ENCODE measurements around the gene ZNF892.
A peak's percentile ranks its signal among the peaks of the same experiment; 100 is the strongest.
"Not testable (repeated sequence)": the region's sequence is repeated elsewhere in the genome, so short reads cannot be mapped to it uniquely, and the experiment has no call there.

Gene ZNF892

DNA sequence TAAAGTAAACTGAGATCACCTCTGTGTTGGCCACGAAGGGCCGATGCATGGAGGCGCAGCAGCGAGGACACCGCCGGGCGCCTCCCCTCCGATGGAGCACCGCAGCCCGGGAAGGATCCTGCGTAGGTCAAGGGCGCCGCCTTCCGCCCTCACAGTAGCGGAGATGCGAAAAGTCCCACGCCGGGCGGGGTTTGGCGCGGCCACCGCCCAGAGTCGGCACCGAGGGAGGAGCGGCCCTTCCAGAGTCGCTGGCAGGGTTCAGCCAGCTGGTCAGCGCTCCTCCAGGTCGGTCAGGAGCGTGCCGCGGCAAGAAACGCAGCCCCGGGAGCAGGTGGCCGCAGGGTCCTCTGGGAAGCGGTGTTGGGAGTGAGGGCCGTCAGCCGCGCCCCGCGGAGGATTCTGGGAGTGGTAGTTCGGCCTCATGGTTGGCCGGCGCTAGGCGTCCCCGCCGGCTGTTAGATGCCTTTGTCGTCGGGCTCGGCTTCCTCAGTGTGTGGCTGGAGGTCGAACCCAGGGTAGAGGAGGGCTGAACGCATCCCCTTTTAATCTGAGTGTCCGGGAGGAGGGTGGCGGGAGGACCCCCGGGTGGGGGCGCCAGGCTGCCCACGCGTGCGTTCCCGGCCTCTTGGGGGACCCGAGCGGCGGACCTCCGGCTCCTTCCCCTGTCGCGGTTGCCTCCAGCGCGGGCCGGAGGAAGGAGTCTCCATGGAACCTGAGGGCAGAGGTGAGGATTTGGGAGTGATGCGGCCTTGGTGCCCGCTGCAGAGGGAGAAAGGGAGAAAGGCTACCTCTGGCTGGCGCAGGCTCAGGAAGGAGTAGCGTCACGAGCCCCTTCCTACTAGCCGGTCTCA lies at the start of gene ZNF892:
Gene ZNF892, plus strand, starts transcription at position 411 of the 851 bp plus-strand sequence. Its CDS starts 295 bp downstream, at position 706.
- peak; percentile 93 for DNase-seq (ENCODE audit: low spot score)

- DNase-seq (ENCODE audit: low spot score) = no peak
These were observed 48.9 kb upstream of the ZNF892 start for GRCh38 chr2:95158441-95158840.

- DNase-seq (ENCODE audit: low spot score) = peak; percentile 59
These were observed 48.3 kb upstream of the ZNF892 start for GRCh38 chr2:95158891-95159619.

DNA sequence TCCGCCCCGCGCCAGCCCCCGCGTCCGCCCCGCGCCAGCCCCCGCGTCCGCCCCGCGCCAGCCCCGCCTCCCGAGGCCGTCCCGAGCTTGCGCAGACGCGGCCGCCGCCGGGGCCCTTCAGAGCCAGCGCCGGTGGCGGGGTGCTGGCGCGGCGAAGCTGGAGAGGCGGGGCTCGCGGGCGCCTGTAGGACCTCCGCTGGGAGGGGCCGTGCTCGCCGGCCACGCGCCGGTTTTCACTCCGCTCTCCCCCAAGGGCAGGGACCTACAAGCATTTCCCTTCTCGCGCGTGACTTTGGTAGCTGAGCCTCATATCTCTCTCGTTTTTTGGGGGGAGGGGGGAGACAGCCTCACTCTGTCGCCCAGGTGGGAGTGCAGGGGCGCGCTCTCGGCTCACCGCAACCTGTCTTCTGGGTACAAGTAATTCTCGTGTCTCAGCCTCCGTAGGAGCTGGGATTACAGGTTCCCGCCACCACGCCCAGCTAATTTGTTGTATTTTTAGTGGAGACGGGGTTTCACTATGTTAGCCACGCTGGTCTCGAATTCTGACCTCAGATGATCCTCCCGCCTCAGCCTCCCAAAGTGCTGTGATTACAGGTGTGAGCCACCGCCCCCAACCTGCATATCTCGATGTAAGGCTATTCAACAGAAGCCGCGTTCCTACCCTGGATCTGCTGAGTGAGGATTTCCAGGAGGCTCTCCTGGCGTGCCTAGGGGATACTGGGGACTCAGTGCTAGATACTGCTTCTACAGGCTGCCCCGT lies 47.5 kb upstream of the ZNF892 start, which contains the start of gene ZNF514:
Gene ZNF514, minus strand, starts transcription at position 159 of the 760 bp plus-strand sequence. CDS start 6,595 bp downstream, outside the sequence.
- peak; percentile 83 for DNase-seq (ENCODE audit: low spot score)

DNA sequence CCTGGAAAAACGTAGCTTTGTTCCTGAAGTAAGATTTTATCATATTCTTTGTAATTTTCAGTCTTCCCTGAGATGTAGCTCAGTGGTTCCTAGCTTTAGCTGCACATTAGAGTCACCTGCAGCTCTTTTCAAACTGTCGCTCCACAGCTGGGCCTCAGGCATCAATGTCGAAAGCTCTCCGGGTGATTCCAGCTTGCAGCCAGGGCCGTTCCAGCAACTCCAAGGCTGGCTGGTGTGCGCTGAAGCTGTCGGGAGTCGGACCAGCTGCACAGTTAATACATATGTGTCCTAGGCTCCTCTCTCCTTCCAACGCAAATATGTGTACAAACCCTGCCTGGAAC lies 42.3 kb upstream of the ZNF892 start:
- no peak for DNase-seq (ENCODE audit: low spot score)

DNA sequence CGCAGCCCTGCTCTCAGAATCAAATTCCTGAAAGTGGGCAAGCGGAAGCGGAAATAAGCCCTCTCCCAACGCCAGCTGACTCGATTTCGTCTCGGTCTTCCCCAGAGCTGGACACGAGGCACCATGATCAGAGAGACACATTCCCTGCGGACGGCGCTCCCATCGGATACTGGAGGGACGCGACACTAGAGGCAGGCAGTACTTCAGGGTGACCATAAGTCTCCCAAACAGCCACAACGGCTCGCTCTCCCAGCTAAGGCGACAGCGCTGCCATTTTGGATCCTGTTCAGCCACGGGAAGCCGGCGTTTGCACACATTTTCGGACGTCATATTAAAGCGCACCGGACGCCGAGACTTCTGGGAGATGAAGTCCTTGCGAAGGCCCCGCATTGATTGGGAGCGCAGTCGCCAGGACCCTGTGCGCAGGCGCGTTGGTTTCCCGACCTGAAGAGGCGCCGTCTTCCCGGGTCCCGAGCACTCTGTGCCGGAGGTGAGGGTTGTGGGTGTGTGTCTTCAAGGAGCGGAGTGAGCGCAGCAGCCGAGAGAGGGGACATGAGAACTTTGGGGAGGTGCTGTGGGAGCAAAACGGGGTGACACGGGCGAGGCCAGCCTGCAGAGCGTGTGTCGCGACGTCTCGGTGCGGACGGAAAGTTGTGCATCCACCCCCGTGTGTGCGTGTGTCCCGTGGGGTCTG lies 41.8 kb upstream of the ZNF892 start, which contains the start of gene ZNF2:
Gene ZNF2, plus strand, starts transcription at position 439 of the 694 bp plus-strand sequence. CDS start 10,418 bp downstream, outside the sequence.
- DNase-seq (ENCODE audit: low spot score) = peak; percentile 99

- DNase-seq (ENCODE audit: low spot score) = peak; percentile 5
These were observed 41.1 kb upstream of the ZNF892 start for GRCh38 chr2:95166065-95166763.

GRCh38 chr2:95171902-95172301 lies 35.4 kb upstream of the ZNF892 start:
- no peak for DNase-seq (ENCODE audit: low spot score)

GRCh38 chr2:95174031-95174542 lies 33.2 kb upstream of the ZNF892 start:
- DNase-seq (ENCODE audit: low spot score) = no peak

DNA sequence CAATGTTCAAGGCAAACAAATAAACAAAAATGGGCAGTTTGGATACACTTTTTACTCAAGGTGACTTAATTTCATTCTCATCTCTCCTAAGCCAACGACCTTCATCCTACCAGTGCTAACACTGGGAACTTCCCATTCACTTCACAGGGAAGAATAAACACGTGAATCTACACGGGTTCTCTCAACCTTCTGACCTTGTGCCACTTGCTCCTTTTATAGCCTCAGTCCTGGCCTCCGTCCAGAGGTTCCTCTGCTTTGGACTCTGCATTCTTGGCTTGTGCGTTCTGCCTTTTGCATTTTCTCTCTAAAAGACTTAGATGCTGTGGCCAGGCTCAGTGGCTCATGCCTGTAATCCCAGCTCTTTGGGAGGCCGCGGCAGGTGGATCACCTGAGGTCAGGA lies 27.9 kb upstream of the ZNF892 start:
- DNase-seq (ENCODE audit: low spot score) = no peak

GRCh38 chr2:95181774-95182173 lies 25.5 kb upstream of the ZNF892 start:
- no peak for DNase-seq (ENCODE audit: low spot score)

DNA sequence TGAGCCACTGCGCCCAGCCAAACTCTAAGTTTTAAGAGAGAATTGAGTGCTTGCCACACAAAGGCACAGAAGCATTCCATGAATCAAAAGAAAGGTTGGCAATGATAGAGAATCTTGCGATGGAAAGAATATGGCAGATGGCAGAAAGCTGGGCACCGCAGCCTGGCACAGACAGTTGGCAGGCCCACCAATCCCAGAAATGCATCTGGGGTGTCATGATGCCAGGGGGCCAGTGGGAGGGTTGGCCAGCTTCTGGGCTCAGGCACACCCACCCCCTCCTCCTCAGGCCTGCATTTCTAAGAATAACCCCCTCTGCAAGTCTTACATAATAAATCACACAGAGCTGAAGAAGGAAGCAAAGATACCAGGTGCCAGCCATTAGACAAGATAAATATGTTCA lies 22.1 kb upstream of the ZNF892 start:
- DNase-seq (ENCODE audit: low spot score) = no peak

GRCh38 chr2:95185973-95186372 lies 21.3 kb upstream of the ZNF892 start:
- DNase-seq (ENCODE audit: low spot score) = no peak

DNA sequence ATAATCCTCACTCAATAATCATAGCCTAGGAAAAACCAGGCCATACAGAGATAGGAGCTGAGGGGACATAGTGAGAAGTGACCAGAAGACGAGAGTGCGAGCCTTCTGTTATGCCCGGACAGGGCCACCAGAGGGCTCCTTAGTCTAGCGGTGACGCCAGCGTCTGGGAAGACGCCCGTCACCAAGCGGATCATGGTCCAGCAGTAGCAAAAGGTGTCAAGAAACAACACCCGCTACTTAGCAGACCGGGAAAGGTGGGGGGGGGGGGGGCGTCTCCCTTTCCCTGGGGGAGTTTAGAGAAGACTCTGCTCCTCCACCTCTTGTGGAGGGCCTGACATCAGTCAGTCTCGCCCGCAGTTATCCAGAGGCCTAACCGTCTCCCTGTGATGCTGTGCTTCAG lies 14.4 kb upstream of the ZNF892 start:
- DNase-seq (ENCODE audit: low spot score) = not testable (repeated sequence)

DNA sequence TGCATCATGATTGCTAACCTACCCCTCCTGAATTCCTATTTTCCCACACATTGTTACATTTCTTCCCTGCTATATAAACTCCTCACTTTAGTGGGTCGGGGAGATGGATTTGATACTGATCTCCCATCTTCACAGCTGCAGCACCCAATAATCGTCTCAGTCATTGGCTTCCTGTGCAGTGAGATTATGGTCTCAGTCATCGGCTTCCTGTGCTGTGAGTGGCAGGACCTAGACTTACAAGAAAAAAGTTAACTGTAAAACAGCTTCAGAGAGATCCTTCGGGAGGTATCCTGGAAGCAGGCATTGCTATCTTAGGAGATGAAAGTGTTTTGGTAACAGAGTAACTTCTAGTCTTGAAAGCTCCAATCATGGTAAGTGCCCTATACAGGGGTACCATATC lies 3.4 kb upstream of the ZNF892 start:
- no peak for DNase-seq (ENCODE audit: low spot score)

DNA sequence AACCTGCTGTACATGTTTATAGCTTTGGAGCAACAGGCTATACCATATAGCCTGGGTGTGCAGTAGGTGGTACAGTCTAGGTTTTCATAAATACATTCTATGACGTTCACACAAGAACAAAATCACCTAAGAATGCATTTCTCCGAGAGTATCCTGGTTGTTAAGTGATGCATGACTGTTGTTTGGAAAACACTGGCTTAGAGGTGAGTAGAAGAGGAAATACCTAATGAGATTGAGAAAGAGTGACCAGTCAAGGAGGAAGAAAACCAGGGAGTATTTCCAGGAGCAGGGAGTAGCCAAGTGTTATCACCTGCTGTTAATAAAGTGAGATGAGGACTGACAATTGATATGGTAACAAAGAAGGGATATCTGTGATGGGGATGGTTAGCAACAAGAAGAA lies 2.9 kb upstream of the ZNF892 start:
- DNase-seq (ENCODE audit: low spot score) = no peak

GRCh38 chr2:95206096-95206495 lies 1.2 kb upstream of the ZNF892 start:
- DNase-seq (ENCODE audit: low spot score) = no peak

GRCh38 chr2:95208106-95208505 lies 785 bp downstream of the ZNF892 start:
- no peak for DNase-seq (ENCODE audit: low spot score)

- no peak for DNase-seq (ENCODE audit: low spot score)
These were observed 7.8 kb downstream of the ZNF892 start for GRCh38 chr2:95215018-95215612.

GRCh38 chr2:95220449-95220848 lies 13.1 kb downstream of the ZNF892 start:
- no peak for DNase-seq (ENCODE audit: low spot score)
